ENCODE measurements around the gene FUBP3.

DNA sequence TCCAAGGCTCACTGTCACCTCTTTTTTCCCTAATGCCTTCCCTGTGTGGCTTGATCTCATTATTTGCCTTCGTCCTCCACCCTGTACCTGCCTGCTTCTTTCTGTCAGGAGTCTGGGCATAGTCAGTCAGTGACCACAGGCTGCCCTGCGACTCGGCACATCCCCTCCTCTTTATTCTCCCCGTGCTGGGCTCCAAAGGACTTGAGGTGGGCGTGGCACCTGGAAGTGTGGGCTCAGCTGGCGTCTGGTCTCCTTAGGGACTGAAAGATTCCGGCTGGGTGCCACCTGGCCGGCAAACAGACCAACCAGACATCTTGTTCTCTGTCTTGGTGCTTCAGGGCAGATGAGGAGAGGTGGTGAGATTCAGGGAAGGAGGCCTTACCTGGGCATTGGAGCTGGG lies 55.4 kb downstream of the FUBP3 start:
- TF ChIP-seq RCOR1 (IDR thresholded peaks at IDR 0.05; ENCODE audit: low read depth, low read length) (no peak), TFCP2L1 (CRISPR knock-in tag; IDR thresholded peaks at IDR 0.05) (no peak), PHF8 (IDR thresholded peaks at IDR 0.05; ENCODE audit: borderline replicate concordance, low read depth) (no peak), CTCF (IDR thresholded peaks at IDR 0.05) (no peak), MYC (IDR thresholded peaks at IDR 0.05; ENCODE audit: borderline replicate concordance, low read length) (no peak), KDM5A (IDR thresholded peaks at IDR 0.05) (no peak), RAD21 (conservative IDR thresholded peaks at IDR 0.05 in 1 of 2, IDR thresholded peaks at IDR 0.05 in 1 of 2) (no peak), KDM1A (IDR thresholded peaks at IDR 0.05; ENCODE audit: low read depth) (no peak), RFX5 (IDR thresholded peaks at IDR 0.05) (no peak), NR3C1 (IDR thresholded peaks at IDR 0.05) (no peak), E2F6 (IDR thresholded peaks at IDR 0.05; ENCODE audit: borderline replicate concordance, low read depth) (no peak), POLR2A (IDR thresholded peaks at IDR 0.05; ENCODE audit: low read length) (no peak), TP53 (CRISPR knock-in tag; IDR thresholded peaks at IDR 0.05) (no peak)
- TF ChIP-seq, protein P1, sequence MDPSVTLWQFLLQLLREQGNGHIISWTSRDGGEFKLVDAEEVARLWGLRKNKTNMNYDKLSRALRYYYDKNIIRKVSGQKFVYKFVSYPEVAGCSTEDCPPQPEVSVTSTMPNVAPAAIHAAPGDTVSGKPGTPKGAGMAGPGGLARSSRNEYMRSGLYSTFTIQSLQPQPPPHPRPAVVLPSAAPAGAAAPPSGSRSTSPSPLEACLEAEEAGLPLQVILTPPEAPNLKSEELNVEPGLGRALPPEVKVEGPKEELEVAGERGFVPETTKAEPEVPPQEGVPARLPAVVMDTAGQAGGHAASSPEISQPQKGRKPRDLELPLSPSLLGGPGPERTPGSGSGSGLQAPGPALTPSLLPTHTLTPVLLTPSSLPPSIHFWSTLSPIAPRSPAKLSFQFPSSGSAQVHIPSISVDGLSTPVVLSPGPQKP (IDR thresholded peaks at IDR 0.05; ENCODE audit: low read depth, low read length): no peak

Measured in A549 (cell line).